Ramos (cell line): Measurements from ENCODE around the gene LIMK1.
"Not testable (repeated sequence)": the region's sequence is repeated elsewhere in the genome, so short reads cannot be mapped to it uniquely, and the experiment has no call there.

ENCODE experiments used
- in situ Hi-C: fragments of 300-500 bp; cut with MboI; formaldehyde crosslinking; loops from one replicate; pipeline ENCODE4 v1.14.3; 2022; ENCODE audit warnings: low sequenced_read_pairs; ENCODE audit not compliant: unreplicated experiment

Gene LIMK1

GRCh38 chr7:74165867-74166593 lies 82.4 kb downstream of the LIMK1 start:
- in situ Hi-C loops, result no loop called here

GRCh38 chr7:74167324-74167723 lies 83.7 kb downstream of the LIMK1 start:
- in situ Hi-C loops, result not testable (repeated sequence)
